B cell (primary cell): Measurements from ENCODE around the gene CDC42BPB. TPM values are rescaled to one million over a fixed set of nuclear protein-coding genes. Genes with fewer than 3 reads are reported as not detected.

Experiments
- ATAC-seq: fragments of 200-7000 bp; cut with Tn5 transposase; one replicate; pipeline ENCODE4 v1.10.0; 2021; ENCODE audit warnings: low read depth, mild to moderate bottlenecking, moderate number of reproducible peaks, moderate library complexity
- CTCF ChIA-PET: fragments of 350-600 bp; sonication (Branson Sonifier 250); formaldehyde crosslinking; loops from one replicate; lab custom pipeline; 2021; ENCODE audit warnings: antibody characterized with exemption, inconsistent platforms; lab: Charles Lee
- POLR2A ChIA-PET: fragments of 350-600 bp; sonication (Branson Sonifier 250); formaldehyde crosslinking; loops from one replicate; lab custom pipeline; 2021; ENCODE audit warnings: antibody characterized with exemption; lab: Charles Lee
- DNase-seq: peaks from one replicate; pipeline ENCODE4 v3.0.0; 2013
- H2AFZ ChIP-seq: 2 replicates; pipeline ENCODE4 v1.6.1; 2012; ENCODE audit warnings: mild to moderate bottlenecking, low read depth, low read length; ENCODE audit not compliant: insufficient read depth, poor library complexity, severe bottlenecking
- H3K27ac ChIP-seq, 2 donors: 1 replicate in 1 of 2; 2 replicates in 1 of 2; pipeline ENCODE4 v1.5.1; 2012 to 2013; ENCODE audit warnings: low read length in 2 of 2, mild to moderate bottlenecking in 2 of 2, moderate library complexity in 1 of 2
- H3K27me3 ChIP-seq, 4 experiments: fragments of 200-600 bp in 1 of 4; sonication (generic) in 1 of 4; replicated peaks in 1 of 4; 1 replicate in 2 of 4; 2 replicates in 2 of 4; pipeline versions ENCODE4 v1.6.1 to v1.7.0; 2013 to 2016; ENCODE audit warnings: low read length in 3 of 4, mild to moderate bottlenecking in 2 of 4, mixed read lengths in 1 of 4, moderate library complexity in 1 of 4; ENCODE audit not compliant: insufficient read depth in 4 of 4, control insufficient read depth in 3 of 4; ENCODE audit errors: control extremely low read depth in 1 of 4
- H3K36me3 ChIP-seq, 2 experiments: replicated peaks in 1 of 2; 1 replicate in 1 of 2; 2 replicates in 1 of 2; pipeline versions ENCODE4 v1.6.1 to v1.7.1; 2013; ENCODE audit warnings: low read length in 1 of 2; ENCODE audit not compliant: insufficient read depth in 2 of 2, control insufficient read depth in 1 of 2; ENCODE audit errors: control extremely low read depth in 1 of 2, extremely low read depth in 1 of 2
- H3K4me1 ChIP-seq, 2 donors: fragments of 200-600 bp in 1 of 2; sonication (generic) in 1 of 2; 1 replicate in 1 of 2; 2 replicates in 1 of 2; pipeline versions ENCODE4 v1.5.1 to v1.6.1; 2013 to 2017; ENCODE audit warnings: low read length in 2 of 2; ENCODE audit not compliant: control insufficient read depth in 2 of 2, insufficient read depth in 2 of 2
- H3K4me2 ChIP-seq: replicated peaks from 2 replicates; pipeline ENCODE3; 2012; ENCODE audit warnings: mild to moderate bottlenecking, low read depth, low read length; ENCODE audit not compliant: poor library complexity, severe bottlenecking
- H3K4me3 ChIP-seq, 5 experiments: fragments of 200-600 bp in 1 of 5; sonication (generic) in 1 of 5; 1 replicate in 3 of 5; 2 replicates in 2 of 5; pipeline versions ENCODE4 v1.5.1 to v1.7.0; 2011 to 2016; ENCODE audit warnings: low read length in 4 of 5, mild to moderate bottlenecking in 4 of 5, low read depth in 2 of 5, control low read depth in 1 of 5, moderate library complexity in 1 of 5; ENCODE audit not compliant: insufficient read depth in 1 of 5; ENCODE audit errors: control extremely low read depth in 1 of 5, extremely low read depth in 1 of 5
- H3K79me2 ChIP-seq: fragments of 200-600 bp; sonication (generic); one replicate; pipeline ENCODE4 v1.6.0; 2016; ENCODE audit warnings: low read length; ENCODE audit not compliant: control insufficient read depth, insufficient read depth
- H3K9ac ChIP-seq: fragments of 200-600 bp; sonication (generic); 2 replicates; pipeline ENCODE4 v1.6.1; 2017; ENCODE audit warnings: mild to moderate bottlenecking, low read length, moderate library complexity
- H3K9me3 ChIP-seq, 3 donors: one replicate each; pipeline versions ENCODE4 v1.6.1 to v1.7.1; 2013; ENCODE audit warnings: low read length in 2 of 3; ENCODE audit not compliant: control insufficient read depth in 2 of 3, insufficient read depth in 1 of 3; ENCODE audit errors: control extremely low read depth in 1 of 3
- H4K20me1 ChIP-seq: 2 replicates; pipeline ENCODE4 v1.6.0; 2012; ENCODE audit warnings: mild to moderate bottlenecking, low read length; ENCODE audit not compliant: insufficient read depth, control insufficient read depth, poor library complexity, severe bottlenecking
- H3K27ac Mint-ChIP-seq: one replicate; pipeline ENCODE4 v1.8.0; 2021; ENCODE audit warnings: mixed read lengths
- H3K27me3 Mint-ChIP-seq: one replicate; pipeline ENCODE4 v1.8.0; 2021; ENCODE audit warnings: mixed read lengths
- H3K4me1 Mint-ChIP-seq: one replicate; pipeline ENCODE4 v1.8.0; 2021; ENCODE audit warnings: mixed read lengths
- H3K4me3 Mint-ChIP-seq: one replicate; pipeline ENCODE4 v1.8.0; 2021; ENCODE audit warnings: mixed read lengths
- H3K9me3 Mint-ChIP-seq: one replicate; pipeline ENCODE4 v1.8.0; 2022; ENCODE audit warnings: mixed read lengths; ENCODE audit not compliant: insufficient read depth
- CTCF ChIP-seq: fragments of 200-600 bp; IDR thresholded peaks from one replicate; pipeline ENCODE4 v1.8.0; 2022; ENCODE audit warnings: antibody characterized with exemption, mild to moderate bottlenecking
- EZH2 ChIP-seq: IDR thresholded peaks from 2 replicates; pipeline ENCODE4 v1.6.1; 2012; ENCODE audit warnings: borderline replicate concordance, low read depth, mild to moderate bottlenecking, moderate library complexity, low read length; ENCODE audit not compliant: insufficient read depth, poor library complexity, severe bottlenecking
- WGBS: methylation state at CpG from one replicate; pipeline ENCODE4 v1.1.5; 2013; ENCODE audit warnings: missing lambda C conversion rate; ENCODE audit not compliant: insufficient coverage; 5-methylcytosine and 5-hydroxymethylcytosine counted together
- intact Hi-C: fragments of 100-400 bp; cut with micrococcal nuclease; formaldehyde crosslinking; loops from one replicate; pipeline ENCODE4 v1.10.0; 2022
- polyA plus RNA-seq: library from polyadenylated mRNA; depleted of rRNA; stranded (reverse); fragments of >200 nt; gene quantifications from 2 replicates; pipeline ENCODE4 v1.2.3, GENCODE V29; 2012
- total RNA-seq, 2 donors: library from RNA; stranded (reverse); fragments of 120-200 nt in 1 of 2; gene quantifications; 1 replicate in 1 of 2; 2 replicates in 1 of 2; pipeline versions ENCODE4 v1.2.3 to v1.2.4, GENCODE V29; 2013 to 2022

Gene CDC42BPB
- total and polyA plus RNA-seq, 2 donors (not counting 1 experiment from before 2014, with no cell fraction given) = 23.9 to 52.5 TPM

GRCh38 chr14:103099733-103100280 lies 42.5 kb upstream of the CDC42BPB start:
- Histone ChIP-seq H3K4me1 (peaks cover 36 to 38% of the 10 kb centered on the region in 2 donors), H4K20me1 (no peaks in the 10 kb centered on the region), H3K9ac (no peak overlapping the region), H3K27me3 (peaks cover 0 to 34% (median 14%) of the 10 kb centered on the region in 4 experiments), H3K4me2 (peak overlapping the region; percentile 34), H3K79me2 (no peaks in the 10 kb centered on the region), H3K9me3 (peaks cover 0 to 10% (median 0%) of the 10 kb centered on the region in 3 donors), H3K4me3 (no peak overlapping the region), H3K36me3 (no peaks in the 10 kb centered on the region), H2AFZ (no peak overlapping the region), H3K27ac (no peak overlapping the region)
- Mint-ChIP-seq H3K27me3 (peaks cover 15% of the 10 kb centered on the region), H3K9me3 (no peaks in the 10 kb centered on the region), H3K4me3 (no peak overlapping the region), H3K27ac (no peak overlapping the region), H3K4me1 (peaks cover 21% of the 10 kb centered on the region)
- DNase-seq (no peak), ATAC-seq (no peak)
- TF ChIP-seq EZH2 = no peak
- TF ChIP-seq CTCF = no peak
- 92% methylated on average over 8 of the region's 8 CpGs for WGBS
- intact Hi-C loops = no loop called here
- CTCF ChIA-PET = interaction anchor here (0.7 to 1.8 kb wide), 3 partner anchors 21 to 406 kb away, joined by 3 to 8 read pairs (median 3); no protein-coding TSS in a partner anchor
- POLR2A ChIA-PET = interaction anchor here (0.5 kb wide), 1 partner anchor 10 kb away, joined by 3 read pairs; no protein-coding TSS in a partner anchor

- Histone ChIP-seq H3K4me1 (peaks cover 30 to 36% of the 10 kb centered on the region in 2 donors), H4K20me1 (no peaks in the 10 kb centered on the region), H3K9me3 (peaks cover 0 to 8% (median 0%) of the 10 kb centered on the region in 3 donors), H3K27me3 (peaks cover 0 to 28% (median 11%) of the 10 kb centered on the region in 4 experiments), H3K27ac (no peak overlapping the region), H2AFZ (no peak overlapping the region), H3K4me3 (no peak overlapping the region), H3K4me2 (no peak overlapping the region), H3K9ac (no peak overlapping the region), H3K79me2 (no peaks in the 10 kb centered on the region), H3K36me3 (no peaks in the 10 kb centered on the region)
- ATAC-seq (no peak), DNase-seq (no peak)
- no peak overlapping the region for H3K27ac Mint-ChIP-seq
- no peak for TF ChIP-seq EZH2
- TF ChIP-seq CTCF = no peak
- H3K27me3 Mint-ChIP-seq = peaks cover 14% of the 10 kb centered on the region
- no peaks in the 10 kb centered on the region for H3K9me3 Mint-ChIP-seq
- ChIA-PET POLR2A (no interaction called here), CTCF (interaction anchor here (1.4 kb wide), 1 partner anchor 21 kb away, joined by 3 read pairs; no protein-coding TSS in a partner anchor)
- no peak overlapping the region for H3K4me3 Mint-ChIP-seq
- intact Hi-C loops = no loop called here
- WGBS = 87% methylated on average over 8 of the region's 12 CpGs
- H3K4me1 Mint-ChIP-seq = peaks cover 20% of the 10 kb centered on the region
Measured at GRCh38 chr14:103099081-103099732, 41.9 kb upstream of the CDC42BPB start.
